ENCODE data around the gene ACOX2.
"Not testable (repeated sequence)": the region's sequence is repeated elsewhere in the genome, so short reads cannot be mapped to it uniquely, and the experiment has no call there.

Gene ACOX2

DNA sequence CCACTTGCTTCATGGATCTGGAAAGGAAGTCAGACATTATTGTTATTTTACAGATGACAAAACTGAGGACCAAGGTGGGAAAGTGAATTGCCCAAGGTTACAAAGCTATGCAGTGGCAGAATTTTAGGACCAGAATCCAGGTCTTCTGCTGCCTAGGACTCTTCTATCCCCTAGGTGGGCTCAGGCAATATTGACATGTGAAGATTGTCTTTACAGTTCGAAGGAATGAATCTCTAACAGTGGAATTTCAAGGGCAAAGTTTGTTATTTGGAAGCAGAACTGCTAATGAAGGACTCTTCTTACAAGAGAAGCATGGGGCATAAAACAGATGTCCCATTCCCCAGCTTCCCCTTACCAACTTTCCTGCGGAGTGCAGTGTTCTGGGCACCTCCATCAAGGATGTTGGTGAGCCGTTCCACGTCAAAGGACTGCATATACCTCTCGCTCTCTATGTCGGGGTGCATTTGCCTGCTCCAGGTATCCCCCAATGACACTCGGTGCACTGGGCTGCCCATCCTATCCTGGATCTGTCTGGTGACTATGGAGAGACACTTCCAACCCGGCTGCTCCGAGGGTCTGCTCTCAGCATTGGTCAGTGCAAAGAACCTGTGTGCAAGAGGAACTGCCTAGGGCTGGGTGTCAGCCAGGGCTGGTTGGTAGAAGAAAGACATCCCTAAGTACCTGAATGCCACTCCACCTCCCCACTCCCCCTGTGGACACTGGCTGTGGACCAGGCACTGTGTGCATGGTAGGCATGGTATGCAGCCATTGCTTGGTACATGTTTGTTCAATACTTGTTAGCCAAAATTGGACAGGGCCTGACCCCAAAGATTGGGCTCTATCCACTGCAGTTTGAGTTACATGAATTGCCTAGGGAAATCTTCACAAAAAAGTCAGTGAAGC is 2.1 kb downstream of the ACOX2 start:
- no peak for DNase-seq

DNA sequence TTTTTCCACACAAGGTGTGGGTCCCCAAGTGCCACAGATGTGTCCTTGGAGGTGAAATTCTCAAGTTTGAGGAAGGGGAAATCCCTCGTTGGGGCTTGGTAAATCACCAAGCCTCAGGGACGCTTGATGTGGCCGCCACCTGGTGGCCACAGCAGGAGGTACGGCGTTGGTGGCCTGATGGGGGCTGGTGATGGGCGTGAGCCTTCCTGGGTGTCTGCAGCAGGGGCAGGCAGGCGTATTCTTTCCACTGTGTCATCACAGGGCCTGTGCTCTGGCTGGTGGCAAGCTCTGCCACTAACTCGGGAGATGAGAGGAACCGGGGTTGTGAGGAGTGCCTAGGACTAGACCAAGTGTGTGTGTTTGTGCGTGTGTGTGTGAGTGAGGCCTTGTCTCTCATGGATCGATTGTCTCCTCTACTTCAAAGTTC is 4.2 kb downstream of the ACOX2 start:
- peak; percentile 50 for DNase-seq

DNA sequence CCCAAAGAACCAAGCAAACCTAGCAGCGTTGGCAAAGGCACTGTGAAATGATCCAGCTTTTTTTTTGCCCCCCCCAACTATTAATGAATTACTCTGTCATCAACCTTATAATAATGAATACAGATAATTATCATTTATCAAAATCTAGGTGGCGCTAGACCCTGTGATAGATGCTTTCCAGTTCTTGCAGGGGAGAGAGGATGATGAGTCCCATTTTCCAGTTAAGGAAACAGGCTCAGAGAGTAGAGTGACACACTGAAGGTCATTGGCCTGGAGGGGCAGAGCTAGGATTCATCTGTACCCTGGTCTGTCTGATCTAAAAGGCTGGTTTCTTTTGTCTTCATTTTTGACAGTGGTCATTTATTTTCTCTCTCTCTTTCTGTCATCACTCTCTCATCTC is 5.0 kb downstream of the ACOX2 start:
- no peak for DNase-seq

DNA sequence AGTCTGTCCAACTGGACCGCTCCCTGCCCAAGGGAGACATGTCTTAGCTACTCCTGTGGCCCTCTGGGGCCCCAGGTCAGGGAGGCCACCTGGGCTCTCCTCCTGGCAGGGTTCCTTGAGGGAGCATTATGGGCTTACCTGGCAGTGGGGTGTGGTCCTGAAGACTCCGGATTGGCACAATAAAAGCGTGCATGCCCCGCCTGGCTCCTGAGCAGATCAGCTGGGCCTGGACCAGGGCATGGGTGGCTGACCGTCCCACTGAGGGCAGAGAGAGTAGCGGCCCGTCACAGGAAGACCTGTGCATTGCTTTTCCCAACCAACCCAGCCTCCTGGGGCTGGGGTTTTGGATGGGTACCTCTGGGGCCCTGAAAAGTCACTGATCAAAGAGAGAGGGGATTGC is 5.4 kb downstream of the ACOX2 start:
- no peak for DNase-seq

DNA sequence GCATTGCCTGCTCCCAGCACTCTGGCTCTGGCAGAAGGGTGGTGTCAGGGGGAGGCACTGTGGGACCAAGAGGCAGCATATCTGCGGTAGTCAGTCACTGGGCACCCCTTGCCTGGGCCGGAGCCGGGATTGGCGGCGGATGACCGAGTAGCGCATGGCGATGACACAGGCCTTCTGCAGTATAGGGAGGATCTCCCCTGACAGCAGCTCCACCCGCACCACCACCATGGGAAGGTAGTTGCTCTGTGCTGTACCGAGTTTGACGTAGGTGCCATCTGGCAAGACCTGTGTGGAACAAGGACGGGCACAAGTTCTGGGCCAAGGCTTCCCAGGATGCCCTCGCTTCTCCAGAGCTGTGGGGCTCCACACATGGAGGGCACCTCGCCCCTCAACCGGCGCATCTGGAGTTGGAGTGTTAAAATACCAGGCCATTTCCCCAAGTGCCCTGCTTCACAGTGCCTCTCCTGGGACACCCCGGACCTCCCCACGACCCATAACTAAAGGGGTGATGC is 6.6 kb downstream of the ACOX2 start:
- DNase-seq = no peak

DNA sequence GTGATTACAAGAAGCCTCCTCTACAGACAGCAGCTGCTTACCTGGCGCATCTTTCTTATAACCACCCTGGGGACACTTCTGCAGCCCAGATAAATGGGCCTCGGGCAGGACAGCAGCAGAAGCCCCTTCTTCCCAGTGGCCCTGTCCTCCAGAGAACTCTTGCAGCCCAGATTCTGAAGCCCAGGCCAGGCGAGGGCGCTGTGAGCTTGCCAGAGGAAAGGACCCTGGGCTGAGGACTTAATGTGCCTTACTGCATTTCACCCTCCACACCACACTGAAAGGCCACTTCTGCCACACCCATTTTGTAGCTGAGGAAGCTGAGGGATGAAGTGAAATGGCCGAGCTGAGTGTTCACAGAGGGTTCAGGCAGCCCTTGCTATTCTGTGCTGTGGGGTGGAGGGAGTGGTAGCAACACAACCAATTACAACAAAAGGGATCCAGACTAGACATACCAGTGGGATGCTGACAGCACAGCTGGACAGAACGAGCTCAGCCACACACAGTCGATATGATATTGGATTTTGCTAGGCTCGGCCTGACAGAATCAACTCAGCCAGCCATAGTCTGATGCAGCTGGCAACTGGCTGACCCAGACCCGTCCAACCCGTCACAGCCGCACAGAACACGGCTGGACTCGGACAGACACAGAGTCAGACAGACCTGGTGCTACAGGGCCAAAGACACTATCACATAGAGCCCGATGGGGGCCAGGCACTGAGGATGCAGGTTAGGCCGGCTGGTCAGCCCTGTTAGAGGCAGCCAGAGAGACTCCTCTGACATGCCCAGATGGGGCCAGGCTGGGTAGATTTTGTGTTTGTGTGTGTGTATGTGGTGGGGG is 7.3 kb downstream of the ACOX2 start:
- no peak for DNase-seq

DNA sequence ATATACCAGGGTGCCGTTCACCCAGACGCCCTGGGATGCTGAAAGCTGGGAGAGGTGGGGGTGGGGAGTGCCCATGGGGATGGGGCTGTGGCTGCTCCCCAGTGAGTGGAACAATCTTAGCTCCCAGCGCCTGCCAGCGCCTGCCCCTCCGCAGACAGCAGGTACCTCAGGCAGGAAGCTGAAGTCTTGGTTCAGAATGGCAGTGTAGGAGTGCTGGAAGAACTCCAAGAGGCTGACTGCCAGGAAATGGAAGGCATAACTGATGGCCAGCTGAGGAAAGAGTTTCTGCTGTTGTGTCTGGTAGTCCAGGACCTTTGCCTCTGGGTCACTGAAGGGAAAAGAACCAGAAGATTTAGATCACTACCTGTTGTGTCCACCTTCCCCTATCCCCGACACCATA is 8.4 kb downstream of the ACOX2 start:
- peak; percentile 8 for DNase-seq

DNA sequence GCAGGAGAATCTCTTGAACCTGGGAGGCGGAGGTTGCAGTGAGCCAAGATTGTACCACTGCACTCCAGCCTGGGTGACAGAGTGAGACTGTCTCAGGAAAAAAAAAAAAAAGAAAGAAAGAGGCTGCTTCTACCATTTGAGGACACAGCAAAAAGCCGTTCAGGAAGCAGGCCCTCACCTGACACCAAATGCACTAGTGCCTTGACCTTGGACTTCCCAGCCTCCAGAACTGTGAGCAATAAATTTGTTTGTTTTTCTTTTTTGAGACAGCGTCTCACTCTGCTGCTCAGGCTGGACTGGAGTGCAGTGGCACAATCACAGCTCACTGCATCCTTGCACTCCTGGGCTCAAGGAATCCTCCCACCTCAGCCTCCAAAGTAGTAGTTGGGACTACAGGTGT is 9.6 kb downstream of the ACOX2 start:
- not testable (repeated sequence) for DNase-seq

DNA sequence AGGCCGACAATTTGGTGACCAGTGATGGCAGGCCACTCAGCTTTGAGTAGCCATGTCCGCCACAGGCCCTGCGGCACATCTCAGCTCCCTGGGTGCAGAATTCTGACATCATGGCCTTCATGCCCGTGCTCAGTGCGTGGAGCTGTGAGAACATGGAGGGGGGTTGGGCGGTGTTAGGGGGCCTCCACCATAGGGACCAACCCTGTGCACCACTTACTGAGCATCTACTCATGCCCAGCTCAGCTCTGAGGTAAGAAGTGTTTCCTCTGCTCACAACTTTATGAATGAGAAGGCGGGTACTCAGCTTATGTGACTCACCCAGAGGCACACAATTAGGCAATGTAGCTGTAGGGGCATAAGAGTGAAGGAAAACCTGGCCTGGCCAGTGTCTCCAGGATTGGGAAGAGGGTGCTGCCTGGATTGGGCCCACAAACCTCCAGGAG is 10.5 kb downstream of the ACOX2 start:
- DNase-seq = no peak

DNA sequence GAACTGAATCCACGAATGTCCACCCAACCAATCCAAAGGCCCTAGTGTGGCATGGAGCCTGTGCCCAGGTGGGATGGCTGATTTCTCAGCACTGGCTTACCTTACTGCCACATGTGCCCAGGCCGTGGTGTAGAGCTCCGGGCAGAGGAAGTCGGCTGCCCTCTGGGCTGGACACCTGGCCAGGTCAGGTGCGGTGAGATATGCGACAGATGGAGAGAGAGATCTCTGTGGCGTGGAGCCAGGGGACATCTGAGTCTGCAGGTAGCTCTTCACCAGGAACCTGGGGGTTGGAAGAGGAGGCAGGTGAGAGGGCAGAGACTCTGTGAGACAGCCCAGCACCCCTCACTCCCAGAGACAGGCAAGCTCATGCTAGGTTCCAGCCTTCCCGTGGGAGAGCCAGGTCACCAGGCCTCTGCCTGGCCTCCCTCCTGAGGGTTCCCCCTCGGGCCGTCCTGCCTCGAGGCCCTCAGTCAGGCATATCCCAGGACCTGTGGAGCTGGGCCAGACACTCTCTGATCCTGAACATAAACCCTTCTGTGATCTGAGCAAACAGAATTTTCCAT is 12.6 kb downstream of the ACOX2 start:
- no peak for DNase-seq

DNA sequence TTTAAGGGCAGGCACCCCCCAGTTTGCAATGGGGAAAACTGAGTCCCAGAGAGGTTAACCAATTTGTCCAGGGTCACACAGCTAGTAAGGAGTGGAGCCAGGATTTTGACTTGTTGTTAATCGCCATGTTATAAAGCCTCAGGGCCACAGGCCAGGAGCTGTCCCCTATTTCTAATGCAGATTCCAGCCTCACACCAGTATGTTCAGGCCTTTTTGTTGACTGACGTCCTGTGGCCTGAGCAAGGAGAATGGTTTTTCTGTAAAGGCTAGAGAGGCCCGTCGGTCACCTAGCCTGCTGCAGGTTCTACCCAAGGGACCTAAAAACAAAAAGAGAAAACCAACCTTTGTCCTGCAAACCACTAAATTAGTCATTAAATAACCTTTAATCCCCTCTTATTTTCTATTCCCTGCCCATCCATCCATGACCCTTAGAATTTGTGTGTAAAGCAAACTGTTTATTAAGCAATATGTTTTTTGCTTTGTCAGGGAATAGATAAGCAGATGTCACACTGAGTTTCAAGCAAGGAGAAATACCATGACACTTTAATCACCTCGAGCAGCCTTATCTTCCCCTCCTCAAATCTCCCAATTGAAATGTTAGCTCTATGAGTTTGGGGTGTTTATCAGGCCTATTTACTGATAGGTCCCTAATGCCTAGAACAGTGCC is 14.1 kb downstream of the ACOX2 start:
- no peak for DNase-seq

DNA sequence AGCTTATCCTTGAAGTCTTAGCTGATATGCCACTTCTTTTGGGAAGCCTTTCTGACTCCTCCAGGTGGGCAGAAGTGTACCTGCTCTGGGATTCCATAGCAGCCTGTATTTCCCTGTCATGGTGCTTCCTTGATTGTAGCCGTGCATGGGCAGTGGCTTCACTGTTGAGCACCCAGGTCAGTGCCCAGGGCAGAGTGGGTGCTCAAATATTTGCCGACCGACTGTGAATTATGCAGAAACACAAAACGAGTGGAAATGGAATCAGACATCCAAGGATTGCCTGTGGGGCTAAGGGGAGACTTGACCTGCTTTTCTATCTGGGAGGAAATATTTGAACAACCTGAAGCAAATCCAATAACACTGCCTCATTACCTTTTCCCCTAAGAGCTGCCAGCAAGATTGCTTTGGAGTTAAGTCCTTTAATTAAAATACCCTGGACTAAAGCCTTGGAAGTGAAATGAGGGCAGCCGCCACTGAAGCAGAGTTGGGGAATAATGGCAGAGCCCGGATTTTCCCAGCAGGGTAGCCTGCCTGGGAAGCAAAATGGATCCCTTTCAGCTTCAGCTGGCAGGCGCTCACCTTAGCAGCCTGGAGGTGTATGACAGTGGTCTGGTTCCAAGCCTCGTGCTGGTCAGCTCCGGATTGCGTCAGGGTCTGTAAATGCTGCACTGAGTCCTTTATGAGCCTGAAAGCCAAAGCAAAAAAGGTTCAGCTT is 14.9 kb downstream of the ACOX2 start:
- DNase-seq = no peak

DNA sequence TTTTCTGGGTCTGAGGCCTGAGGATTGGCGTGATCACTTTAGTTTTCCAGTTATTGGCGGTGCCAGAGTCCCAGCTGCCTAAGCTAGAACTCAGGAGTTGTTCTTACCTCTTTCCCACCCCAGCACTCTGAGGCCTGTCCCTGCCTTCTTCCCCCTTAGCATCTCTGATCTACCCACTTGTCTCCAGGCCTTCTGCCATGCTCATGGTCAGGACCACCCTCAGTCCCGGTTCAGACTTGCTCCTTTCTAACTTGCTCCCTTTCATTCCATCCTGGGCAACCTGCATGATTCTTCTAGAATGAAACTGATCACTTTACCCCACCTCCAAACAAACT is 15.7 kb downstream of the ACOX2 start:
- DNase-seq = no peak

DNA sequence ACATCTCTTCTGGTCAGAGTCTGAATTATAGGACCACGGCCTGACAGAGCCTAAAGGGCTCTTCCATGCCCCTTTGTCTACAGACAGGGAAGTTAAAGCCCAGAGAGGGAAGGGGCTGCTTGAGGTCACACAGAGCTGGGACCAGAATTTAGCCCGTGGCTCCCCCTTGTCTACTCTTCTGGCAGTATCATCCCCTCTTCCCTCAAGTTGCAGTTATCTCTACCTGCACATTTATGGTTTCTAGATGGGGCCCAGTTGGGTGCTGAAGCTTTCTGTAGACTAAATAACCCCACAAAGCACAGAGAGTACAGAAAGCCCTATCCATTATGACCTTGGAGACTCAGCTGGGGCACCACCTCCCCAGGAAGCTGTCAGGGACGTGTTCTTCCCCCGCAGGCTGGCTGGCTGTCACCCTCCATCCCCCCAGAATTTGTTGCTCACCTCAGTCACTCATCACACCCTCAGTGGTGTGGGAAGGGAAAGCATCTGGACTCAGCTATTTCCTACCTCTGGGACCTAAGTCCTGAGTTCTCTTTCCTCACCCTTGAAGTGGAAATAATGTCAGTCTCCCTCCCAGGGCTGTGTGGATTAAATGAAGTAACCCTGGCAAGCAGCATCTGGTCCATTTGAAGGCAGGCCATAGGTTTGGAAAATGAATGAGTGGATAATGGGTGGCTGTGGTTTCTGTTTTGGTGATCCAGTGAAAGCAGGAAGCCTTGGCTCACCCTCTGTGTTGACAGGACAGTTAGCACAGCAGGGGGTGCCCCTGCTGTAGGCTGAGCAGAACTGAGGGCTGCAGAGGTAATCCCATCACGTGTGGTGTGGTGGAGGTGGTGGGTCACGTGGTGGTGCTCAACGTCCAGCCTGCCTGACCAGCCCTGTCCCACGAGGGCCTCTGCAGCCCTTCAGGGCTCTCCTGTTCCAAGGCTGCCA is 16.3 kb downstream of the ACOX2 start:
- DNase-seq = no peak

DNA sequence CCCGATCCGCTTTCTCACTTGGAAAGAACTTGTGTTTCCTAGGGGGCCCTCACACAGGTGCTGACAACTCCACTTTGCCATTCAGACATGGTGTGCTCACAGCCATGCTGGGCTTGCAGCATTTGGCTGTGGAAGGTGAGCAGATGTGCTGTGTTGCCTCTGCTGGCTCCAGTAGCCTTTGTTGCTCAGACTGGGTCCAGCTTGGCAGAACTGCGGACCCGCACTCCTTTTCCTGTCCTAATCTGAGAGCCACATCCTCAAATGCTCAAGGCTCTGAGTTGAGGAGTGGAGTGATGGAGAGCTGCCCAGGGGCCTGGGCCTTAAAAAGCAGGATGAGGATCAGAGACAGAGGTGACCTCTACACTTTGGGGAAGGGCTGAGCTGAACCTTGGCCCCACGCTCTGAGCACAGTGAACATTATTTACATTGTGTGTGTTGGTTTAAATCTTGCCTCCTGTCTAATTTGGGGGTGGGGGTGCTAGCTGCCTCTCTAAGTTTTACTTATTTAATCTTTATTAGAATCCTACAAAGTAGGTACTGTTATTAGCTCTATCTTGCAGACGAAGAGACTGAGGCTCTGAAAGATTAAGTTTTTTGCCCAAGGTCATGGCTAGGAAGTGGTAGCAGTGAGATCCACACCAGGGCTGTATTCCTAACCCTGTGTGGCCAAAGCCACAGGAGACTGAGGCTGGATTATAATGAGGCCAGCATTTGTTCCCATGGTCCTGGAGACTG is 17.2 kb downstream of the ACOX2 start:
- DNase-seq = no peak

DNA sequence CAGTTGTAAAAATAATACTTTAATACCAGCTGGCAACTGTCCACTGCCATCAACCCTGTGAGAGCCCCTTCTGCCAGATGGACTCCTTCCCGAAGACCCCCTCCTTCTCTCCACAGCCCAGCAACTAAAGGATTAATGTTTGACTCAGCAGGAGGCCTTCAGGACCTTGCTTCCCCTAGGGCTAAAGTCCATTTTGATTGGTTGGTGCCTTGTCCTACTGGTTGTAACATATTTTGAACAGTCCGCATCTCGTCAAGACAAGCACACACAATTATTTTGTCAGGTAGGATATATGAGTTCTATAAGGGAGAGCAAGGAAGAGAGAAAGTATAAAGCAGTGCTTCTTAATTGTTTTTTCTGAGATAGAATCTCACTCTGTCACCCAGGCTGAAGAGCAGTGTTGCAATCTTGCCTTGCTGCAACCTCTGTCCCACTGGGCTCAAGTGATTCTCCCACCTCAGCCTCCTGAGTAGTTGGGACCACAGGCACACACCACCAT is 18.6 kb downstream of the ACOX2 start:
- peak; percentile 41 for DNase-seq

DNA sequence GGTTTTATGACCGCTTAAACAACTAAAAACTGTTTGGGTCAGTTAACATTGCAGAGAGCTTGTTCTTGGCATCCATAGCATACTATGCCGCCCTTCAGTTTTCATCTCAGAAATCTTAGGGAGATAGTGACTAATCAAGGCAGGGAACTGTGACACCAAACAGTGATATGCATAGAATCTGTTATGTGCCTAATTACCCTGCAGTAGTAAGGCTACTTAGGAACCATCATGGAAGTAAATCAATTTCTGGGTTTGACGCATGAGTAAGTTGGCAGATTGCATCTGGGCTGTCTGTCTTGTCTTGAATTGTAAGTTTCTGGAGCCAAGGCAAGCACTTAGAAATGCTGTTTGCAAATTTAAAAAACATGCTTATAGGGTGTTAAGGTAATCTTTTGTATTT is 22.6 kb downstream of the ACOX2 start:
- no peak for DNase-seq

DNA sequence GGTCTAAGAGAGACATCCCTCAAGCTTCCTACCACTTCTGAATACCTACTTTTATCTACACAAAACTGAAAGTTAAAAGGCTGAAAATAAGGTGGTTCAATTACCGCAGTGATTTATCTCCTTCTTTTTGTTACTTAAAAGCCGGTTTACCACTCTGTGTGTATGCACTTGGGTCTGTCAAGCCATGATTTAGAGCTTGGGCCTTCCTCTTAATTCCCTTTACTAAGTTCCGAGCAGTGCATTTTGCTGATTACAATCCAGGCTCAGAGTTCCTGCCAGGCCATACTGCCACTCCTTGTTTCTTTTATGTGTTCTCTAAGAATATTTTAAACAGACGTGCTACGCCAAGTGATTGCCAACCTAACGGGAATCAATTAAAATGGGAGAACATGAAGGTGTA is 28.6 kb downstream of the ACOX2 start:
- DNase-seq = no peak

DNA sequence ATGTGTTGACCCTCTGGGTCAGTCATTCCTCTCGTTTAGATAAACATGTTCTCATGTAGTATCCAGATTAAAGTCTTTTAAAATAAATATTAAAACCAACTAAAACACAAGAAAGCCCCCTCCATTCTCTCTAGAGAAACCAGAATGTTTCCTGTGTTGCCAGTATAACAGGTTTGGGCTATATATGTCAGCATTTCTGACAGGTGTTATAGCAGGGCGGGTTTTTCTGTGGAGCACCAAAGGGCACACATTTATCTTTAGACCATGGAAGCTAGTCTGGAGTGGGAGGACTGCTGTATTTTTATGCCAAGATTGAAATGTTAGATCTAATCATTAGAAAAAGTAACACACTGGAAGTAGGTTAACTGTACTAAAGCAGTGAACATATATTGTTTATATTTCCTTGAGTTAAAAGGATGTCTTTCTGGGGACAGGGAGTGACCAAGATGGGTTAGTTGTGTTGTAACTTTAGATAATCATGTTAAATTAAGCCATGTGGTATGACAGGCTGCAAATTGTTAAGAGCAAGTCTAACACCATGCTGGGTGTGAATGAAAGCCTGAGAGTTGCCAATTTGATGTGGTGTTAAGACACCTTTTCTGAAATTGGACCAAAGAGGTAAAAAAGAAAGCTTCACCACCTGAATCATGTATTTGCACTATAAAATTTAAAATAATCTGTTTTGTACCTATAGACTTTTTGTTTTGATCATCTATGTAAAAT is 29.5 kb downstream of the ACOX2 start:
- no peak for DNase-seq

DNA sequence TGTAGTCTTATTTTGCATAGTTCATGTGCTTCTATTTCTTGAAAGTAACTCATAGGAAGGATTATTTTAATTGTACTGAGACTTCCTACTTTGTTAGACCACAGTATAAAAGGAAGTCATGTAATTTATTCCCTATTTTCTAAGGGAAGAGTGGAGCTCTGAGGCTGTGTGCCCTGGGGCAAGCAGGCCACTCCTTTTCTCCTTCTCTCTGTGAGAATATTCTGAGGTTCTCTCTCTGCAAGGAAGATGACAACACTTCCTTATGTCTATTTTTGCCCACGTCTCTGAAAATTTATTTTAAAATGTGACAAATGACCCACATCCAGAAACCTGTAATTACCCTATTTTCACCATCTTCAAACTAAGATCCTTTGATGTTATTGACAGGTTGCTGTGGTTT is 34.1 kb downstream of the ACOX2 start:
- DNase-seq = no peak
